ENCODE results near the gene PRKN. TPM values are rescaled to one million over a fixed set of nuclear protein-coding genes. Genes with fewer than 3 reads are reported as not detected.

PRKN gene
- total RNA-seq, 2 donors from 2014 or later, result 6.7 to 8.2 TPM

DNA sequence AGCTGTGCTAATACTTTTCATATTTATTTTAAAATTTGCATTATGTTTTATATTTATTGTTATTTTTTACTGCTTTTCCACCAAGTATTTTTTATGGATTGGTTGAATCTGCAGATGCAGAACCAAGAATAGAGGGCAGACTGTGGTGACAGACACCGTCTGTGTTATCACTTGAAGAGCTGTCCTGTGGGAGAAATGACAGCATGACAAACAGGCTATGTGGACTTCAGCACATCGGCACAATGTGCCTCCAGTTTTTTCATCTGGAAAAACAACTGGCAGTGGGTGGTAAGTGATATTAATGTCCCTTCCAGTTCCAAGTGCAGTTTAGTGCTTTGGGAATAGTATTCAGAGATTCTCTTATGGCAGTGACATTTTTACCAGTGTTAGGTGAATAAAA, 492.9 kb downstream of the PRKN start:
- TF ChIP-seq, protein P1, sequence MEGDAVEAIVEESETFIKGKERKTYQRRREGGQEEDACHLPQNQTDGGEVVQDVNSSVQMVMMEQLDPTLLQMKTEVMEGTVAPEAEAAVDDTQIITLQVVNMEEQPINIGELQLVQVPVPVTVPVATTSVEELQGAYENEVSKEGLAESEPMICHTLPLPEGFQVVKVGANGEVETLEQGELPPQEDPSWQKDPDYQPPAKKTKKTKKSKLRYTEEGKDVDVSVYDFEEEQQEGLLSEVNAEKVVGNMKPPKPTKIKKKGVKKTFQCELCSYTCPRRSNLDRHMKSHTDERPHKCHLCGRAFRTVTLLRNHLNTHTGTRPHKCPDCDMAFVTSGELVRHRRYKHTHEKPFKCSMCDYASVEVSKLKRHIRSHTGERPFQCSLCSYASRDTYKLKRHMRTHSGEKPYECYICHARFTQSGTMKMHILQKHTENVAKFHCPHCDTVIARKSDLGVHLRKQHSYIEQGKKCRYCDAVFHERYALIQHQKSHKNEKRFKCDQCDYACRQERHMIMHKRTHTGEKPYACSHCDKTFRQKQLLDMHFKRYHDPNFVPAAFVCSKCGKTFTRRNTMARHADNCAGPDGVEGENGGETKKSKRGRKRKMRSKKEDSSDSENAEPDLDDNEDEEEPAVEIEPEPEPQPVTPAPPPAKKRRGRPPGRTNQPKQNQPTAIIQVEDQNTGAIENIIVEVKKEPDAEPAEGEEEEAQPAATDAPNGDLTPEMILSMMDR (IDR thresholded peaks at IDR 0.05), result no peak
- no peak for TF ChIP-seq POLR2A (IDR thresholded peaks at IDR 0.05)
- no peak overlapping the region for H3K27ac ChIP-seq
- intact Hi-C loops (cut with DNase I), result no loop called here
- H3K27me3 ChIP-seq, result no peaks in the 10 kb centered on the region
- WGBS, 2 donors, result 25% methylated on average over 2 of the region's 2 CpGs
- no peak for DNase-seq
- ATAC-seq, result no peak
- H3K4me3 ChIP-seq, result no peak overlapping the region
- no peaks in the 10 kb centered on the region for H3K9me3 ChIP-seq
- no peaks in the 10 kb centered on the region for H3K36me3 ChIP-seq (replicated peaks in 1 of 2; ENCODE audit: insufficient read depth in 1 of 2, low read depth in 2 of 2)
- H3K4me1 ChIP-seq, result no peaks in the 10 kb centered on the region

- DNase-seq (no peak), ATAC-seq (no peak)
- no peaks in the 10 kb centered on the region for H3K36me3 ChIP-seq (replicated peaks in 1 of 2; ENCODE audit: insufficient read depth in 1 of 2, low read depth in 2 of 2)
- no peak overlapping the region for H3K27ac ChIP-seq
- intact Hi-C loops (cut with DNase I), result no loop called here
- TF ChIP-seq, protein P1 (IDR thresholded peaks at IDR 0.05), result no peak
- TF ChIP-seq POLR2A (IDR thresholded peaks at IDR 0.05), result no peak
- H3K4me3 ChIP-seq, result no peak overlapping the region
- no peaks in the 10 kb centered on the region for H3K4me1 ChIP-seq
- WGBS, 2 donors, result 59 to 78% methylated on average over 1 of the region's 1 CpG
- no peaks in the 10 kb centered on the region for H3K9me3 ChIP-seq
- no peaks in the 10 kb centered on the region for H3K27me3 ChIP-seq
Measured at GRCh38 chr6:162230147-162230752, 497.3 kb downstream of the PRKN start.

GRCh38 chr6:162229093-162229492, 498.5 kb downstream of the PRKN start:
- 90 to 95% methylated on average over 2 of the region's 2 CpGs for WGBS, 2 donors
- no peaks in the 10 kb centered on the region for H3K36me3 ChIP-seq (replicated peaks in 1 of 2; ENCODE audit: insufficient read depth in 1 of 2, low read depth in 2 of 2)
- intact Hi-C loops (cut with DNase I), result no loop called here
- no peaks in the 10 kb centered on the region for H3K27me3 ChIP-seq
- ATAC-seq, result no peak
- no peak overlapping the region for H3K4me3 ChIP-seq
- no peak overlapping the region for H3K27ac ChIP-seq
- no peaks in the 10 kb centered on the region for H3K4me1 ChIP-seq
- TF ChIP-seq, protein P1 (IDR thresholded peaks at IDR 0.05), result no peak
- no peak for TF ChIP-seq POLR2A (IDR thresholded peaks at IDR 0.05)
- DNase-seq, result no peak
- no peaks in the 10 kb centered on the region for H3K9me3 ChIP-seq

DNA sequence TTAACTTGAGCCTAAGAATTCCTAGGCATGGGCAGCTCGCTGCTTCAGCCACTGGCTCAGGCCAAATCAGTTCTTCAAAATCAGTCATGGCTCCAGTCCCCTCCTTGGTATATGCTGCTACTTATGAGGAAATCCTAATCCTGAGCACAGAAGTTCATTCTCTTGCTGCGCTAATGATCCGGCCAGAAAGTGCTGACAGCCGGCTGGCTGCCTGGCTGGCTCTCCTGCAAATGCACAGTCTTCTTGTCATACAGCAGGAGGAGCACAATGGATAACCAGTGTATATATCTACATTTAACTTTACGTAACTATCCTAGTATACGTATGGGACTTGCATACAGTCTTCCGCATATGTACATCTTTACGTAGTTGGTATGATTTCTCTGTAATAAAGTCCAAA, 500.8 kb downstream of the PRKN start:
- H3K27me3 ChIP-seq, result no peaks in the 10 kb centered on the region
- H3K27ac ChIP-seq, result no peak overlapping the region
- intact Hi-C loops (cut with DNase I), result no loop called here
- ATAC-seq (no peak), DNase-seq (no peak)
- no peak for TF ChIP-seq POLR2A (IDR thresholded peaks at IDR 0.05)
- TF ChIP-seq, protein P1 (IDR thresholded peaks at IDR 0.05), result no peak
- no peaks in the 10 kb centered on the region for H3K4me1 ChIP-seq
- H3K36me3 ChIP-seq (replicated peaks in 1 of 2; ENCODE audit: insufficient read depth in 1 of 2, low read depth in 2 of 2), result no peaks in the 10 kb centered on the region
- H3K9me3 ChIP-seq, result no peaks in the 10 kb centered on the region
- H3K4me3 ChIP-seq, result no peak overlapping the region
- WGBS, 2 donors, result 96 to 98% methylated on average over 8 of the region's 8 CpGs

- 90 to 95% methylated on average over 5 of the region's 5 CpGs for WGBS, 2 donors
Measured at GRCh38 chr6:162222521-162222920, 505.0 kb downstream of the PRKN start.

More at GRCh38 chr6:162222521-162222920, 505.0 kb downstream of the PRKN start:
- H3K9me3 ChIP-seq, result no peaks in the 10 kb centered on the region
- H3K4me3 ChIP-seq, result no peak overlapping the region
- ATAC-seq (no peak), DNase-seq (no peak)
- H3K4me1 ChIP-seq, result no peaks in the 10 kb centered on the region
- H3K36me3 ChIP-seq (replicated peaks in 1 of 2; ENCODE audit: insufficient read depth in 1 of 2, low read depth in 2 of 2), result no peaks in the 10 kb centered on the region
- intact Hi-C loops (cut with DNase I), result no loop called here
- TF ChIP-seq POLR2A (IDR thresholded peaks at IDR 0.05), result no peak
- TF ChIP-seq, protein P1 (IDR thresholded peaks at IDR 0.05), result no peak
- no peak overlapping the region for H3K27ac ChIP-seq
- H3K27me3 ChIP-seq, result no peaks in the 10 kb centered on the region
